Neuronal stem cell (in vitro differentiated cells): ENCODE measurements around the gene SKIL.

Experiments used
- DNase-seq: peaks from one replicate; pipeline ENCODE4 v3.0.0-alpha.2; 2013; ENCODE audit warnings: low spot score
- H2AFZ ChIP-seq: one replicate; pipeline ENCODE4 v1.6.1; 2013; ENCODE audit warnings: mild to moderate bottlenecking, low read length, inconsistent platforms
- H2AK5ac ChIP-seq: 2 replicates; pipeline ENCODE4 v1.6.1; 2013; ENCODE audit warnings: low read depth, mild to moderate bottlenecking, inconsistent platforms, low read length, moderate library complexity, mixed read lengths
- H2BK120ac ChIP-seq: 2 replicates; pipeline ENCODE4 v1.6.1; 2013; ENCODE audit warnings: low read depth, mild to moderate bottlenecking, inconsistent platforms, low read length, moderate library complexity, mixed read lengths
- H2BK12ac ChIP-seq: one replicate; pipeline ENCODE4 v1.6.1; 2013; ENCODE audit warnings: low read length, inconsistent platforms
- H2BK15ac ChIP-seq: 2 replicates; pipeline ENCODE4 v1.6.1; 2013; ENCODE audit warnings: mild to moderate bottlenecking, low read length, inconsistent platforms, mixed read lengths
- H2BK5ac ChIP-seq: one replicate; pipeline ENCODE4 v1.6.1; 2013; ENCODE audit warnings: inconsistent platforms, mild to moderate bottlenecking, low read length, moderate library complexity
- H3K14ac ChIP-seq: one replicate; pipeline ENCODE4 v1.6.1; 2013; ENCODE audit warnings: low read length, inconsistent platforms
- H3K18ac ChIP-seq: 2 replicates; pipeline ENCODE4 v1.6.1; 2013; ENCODE audit warnings: low read length, inconsistent platforms
- H3K23ac ChIP-seq: 2 replicates; pipeline ENCODE4 v1.6.1; 2013; ENCODE audit warnings: low read depth, mild to moderate bottlenecking, mixed read lengths, low read length, inconsistent platforms; ENCODE audit not compliant: poor library complexity
- H3K27ac ChIP-seq: replicated peaks from 3 replicates; pipeline ENCODE4 v1.5.1; 2013; ENCODE audit warnings: low read length, inconsistent platforms
- H3K27me3 ChIP-seq, 3 experiments: 2 replicates each; pipeline ENCODE4 v1.6.1; 2013; ENCODE audit warnings: low read length in 3 of 3, mild to moderate bottlenecking in 2 of 3, inconsistent platforms in 1 of 3, low read depth in 1 of 3, mixed read lengths in 1 of 3, moderate library complexity in 1 of 3; ENCODE audit not compliant: control insufficient read depth in 3 of 3, insufficient read depth in 3 of 3
- H3K36me3 ChIP-seq, 2 donors: replicated peaks in 1 of 2; 2 replicates each; pipeline ENCODE4 v1.6.1; 2013; ENCODE audit warnings: low read length in 2 of 2; ENCODE audit not compliant: control insufficient read depth in 2 of 2, insufficient read depth in 2 of 2
- H3K4ac ChIP-seq: 2 replicates; pipeline ENCODE4 v1.6.1; 2013; ENCODE audit warnings: inconsistent platforms, mild to moderate bottlenecking, low read length, moderate library complexity
- H3K4me1 ChIP-seq, 2 donors: 1 replicate in 1 of 2; 2 replicates in 1 of 2; pipeline ENCODE4 v1.6.1; 2013; ENCODE audit warnings: low read length in 2 of 2, low read depth in 1 of 2; ENCODE audit not compliant: control insufficient read depth in 2 of 2, insufficient read depth in 1 of 2
- H3K4me2 ChIP-seq: one replicate; pipeline ENCODE4 v1.6.1; 2013; ENCODE audit warnings: mild to moderate bottlenecking, low read length, inconsistent platforms; ENCODE audit not compliant: insufficient read depth, poor library complexity, severe bottlenecking
- H3K4me3 ChIP-seq, 2 donors: 2 replicates each; pipeline ENCODE4 v1.5.1; 2013; ENCODE audit warnings: low read length in 2 of 2, mild to moderate bottlenecking in 2 of 2, inconsistent platforms in 1 of 2, moderate library complexity in 1 of 2
- H3K79me1 ChIP-seq: one replicate; pipeline ENCODE4 v1.6.1; 2013; ENCODE audit warnings: low read depth, mild to moderate bottlenecking, inconsistent platforms, low read length, moderate library complexity
- H3K9ac ChIP-seq: one replicate; pipeline ENCODE4 v1.6.1; 2013; ENCODE audit warnings: mild to moderate bottlenecking, low read depth, low read length, inconsistent platforms; ENCODE audit not compliant: poor library complexity
- H3K9me3 ChIP-seq, 2 donors: replicated peaks in 1 of 2; 2 replicates each; pipeline versions ENCODE3 to v1.6.1; 2013; ENCODE audit warnings: low read length in 2 of 2, mild to moderate bottlenecking in 2 of 2, inconsistent platforms in 1 of 2, low read depth in 1 of 2, mixed read lengths in 1 of 2, moderate library complexity in 1 of 2; ENCODE audit not compliant: control insufficient read depth in 2 of 2, insufficient read depth in 1 of 2
- H4K8ac ChIP-seq: one replicate; pipeline ENCODE4 v1.6.1; 2013; ENCODE audit warnings: low read depth, mild to moderate bottlenecking, inconsistent platforms, low read length, moderate library complexity
- H4K91ac ChIP-seq: one replicate; pipeline ENCODE4 v1.6.1; 2013; ENCODE audit warnings: low read length, low read depth, mild to moderate bottlenecking, inconsistent platforms; ENCODE audit not compliant: poor library complexity
- WGBS, 2 donors: extraction: QIAGEN DNeasy Blood & Tissue Kit; methylation state at CpG; one replicate each; pipeline ENCODE4 v1.1.7; 2013; ENCODE audit warnings: missing lambda C conversion rate in 2 of 2, mixed read lengths in 1 of 2; ENCODE audit not compliant: insufficient read length in 2 of 2, insufficient replicate concordance in 1 of 2; ENCODE audit errors: extremely low coverage in 2 of 2; 5-methylcytosine and 5-hydroxymethylcytosine counted together

SKIL gene

GRCh38 chr3:170425491-170426239 is 68.2 kb downstream of the SKIL start:
- H3K14ac ChIP-seq = no peak overlapping the region
- H3K36me3 ChIP-seq = no peaks in the 10 kb centered on the region
- H4K91ac ChIP-seq = no peak overlapping the region
- H2BK12ac ChIP-seq = no peak overlapping the region
- H3K4me3 ChIP-seq = peak overlapping the region in 1 of 2 donors; percentile 11
- H3K4me2 ChIP-seq = no peak overlapping the region
- no peaks in the 10 kb centered on the region for H3K9me3 ChIP-seq
- WGBS, 2 donors = no CpG with 5 or more reads among the region's 11 CpGs
- H2AK5ac ChIP-seq = no peak overlapping the region
- H2BK5ac ChIP-seq = no peak overlapping the region
- no peak overlapping the region for H3K9ac ChIP-seq
- no peak overlapping the region for H2BK15ac ChIP-seq
- H4K8ac ChIP-seq = no peak overlapping the region
- peak overlapping the region; percentile 45 for H3K27ac ChIP-seq
- H3K18ac ChIP-seq = no peak overlapping the region
- H3K4me1 ChIP-seq = peaks cover 8 to 34% of the 10 kb centered on the region in 2 donors
- no peak overlapping the region for H3K4ac ChIP-seq
- peaks cover 0 to under 1% (median 0%) of the 10 kb centered on the region in 3 experiments for H3K27me3 ChIP-seq
- peak; percentile 56 for DNase-seq
- H2AFZ ChIP-seq = peak overlapping the region; percentile 34
- H2BK120ac ChIP-seq = no peak overlapping the region
- H3K23ac ChIP-seq = no peak overlapping the region
- no peaks in the 10 kb centered on the region for H3K79me1 ChIP-seq

DNA sequence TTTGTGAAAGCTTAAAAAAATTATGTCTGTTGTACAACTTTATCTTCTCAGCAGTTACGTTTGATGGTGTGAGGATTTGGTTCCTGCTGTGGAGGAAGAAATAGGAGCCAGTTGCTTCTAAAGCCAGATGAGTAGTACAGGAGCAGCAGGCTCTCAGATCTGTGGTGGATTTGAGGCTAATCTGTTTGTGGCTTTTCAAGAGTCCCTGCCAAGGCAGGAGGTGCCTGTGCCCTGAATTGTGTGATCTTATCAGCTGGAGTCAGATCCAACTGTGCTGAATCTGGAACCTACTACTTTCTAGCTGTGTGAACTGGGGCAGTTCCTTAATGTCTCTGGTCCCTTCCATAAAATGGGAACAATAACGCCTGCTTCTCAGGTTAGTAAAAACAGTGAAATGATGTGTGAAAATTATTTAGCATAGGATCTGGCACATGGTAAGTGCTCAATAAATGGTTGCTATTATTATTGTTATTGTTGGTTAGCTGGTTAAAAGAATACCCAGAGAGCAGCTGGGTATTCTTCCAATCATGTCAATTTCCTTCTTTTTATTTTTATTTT is 68.8 kb downstream of the SKIL start:
- no peak overlapping the region for H4K8ac ChIP-seq
- no peak overlapping the region for H2BK5ac ChIP-seq
- DNase-seq = no peak
- H3K27me3 ChIP-seq = no peaks in the 10 kb centered on the region
- H2AK5ac ChIP-seq = no peak overlapping the region
- no peak overlapping the region for H3K18ac ChIP-seq
- no peak overlapping the region for H3K4ac ChIP-seq
- no peak overlapping the region for H2BK15ac ChIP-seq
- no peaks in the 10 kb centered on the region for H3K36me3 ChIP-seq
- H3K4me2 ChIP-seq = no peak overlapping the region
- peak overlapping the region in 1 of 2 donors; percentile 11 for H3K4me3 ChIP-seq
- no peak overlapping the region for H3K9ac ChIP-seq
- no peak overlapping the region for H2BK120ac ChIP-seq
- H2BK12ac ChIP-seq = no peak overlapping the region
- no peaks in the 10 kb centered on the region for H3K9me3 ChIP-seq
- H3K27ac ChIP-seq = peak overlapping the region; percentile 45
- WGBS, 2 donors = no CpG with 5 or more reads among the region's 2 CpGs
- no peak overlapping the region for H3K14ac ChIP-seq
- H3K23ac ChIP-seq = no peak overlapping the region
- no peaks in the 10 kb centered on the region for H3K79me1 ChIP-seq
- peaks cover 8 to 31% of the 10 kb centered on the region in 2 donors for H3K4me1 ChIP-seq
- peak overlapping the region; percentile 34 for H2AFZ ChIP-seq
- H4K91ac ChIP-seq = no peak overlapping the region

- H3K9me3 ChIP-seq = no peaks in the 10 kb centered on the region
- no peak for DNase-seq
- no peak overlapping the region for H3K18ac ChIP-seq
- H3K4me3 ChIP-seq = no peak overlapping the region
- H3K4me2 ChIP-seq = no peak overlapping the region
- no peak overlapping the region for H2BK15ac ChIP-seq
- no peak overlapping the region for H2BK12ac ChIP-seq
- H3K36me3 ChIP-seq = no peaks in the 10 kb centered on the region
- WGBS, 2 donors = no CpG with 5 or more reads among the region's 2 CpGs
- no peak overlapping the region for H3K4ac ChIP-seq
- no peak overlapping the region for H2AFZ ChIP-seq
- no peak overlapping the region for H2BK5ac ChIP-seq
- no peak overlapping the region for H4K8ac ChIP-seq
- H2BK120ac ChIP-seq = no peak overlapping the region
- H3K27ac ChIP-seq = no peak overlapping the region
- no peak overlapping the region for H3K14ac ChIP-seq
- no peak overlapping the region for H3K9ac ChIP-seq
- H4K91ac ChIP-seq = no peak overlapping the region
- no peaks in the 10 kb centered on the region for H3K79me1 ChIP-seq
- no peaks in the 10 kb centered on the region for H3K27me3 ChIP-seq
- H2AK5ac ChIP-seq = no peak overlapping the region
- H3K23ac ChIP-seq = no peak overlapping the region
- H3K4me1 ChIP-seq = peaks cover 8 to 31% of the 10 kb centered on the region in 2 donors
Observed at GRCh38 chr3:170428095-170428494, 70.6 kb downstream of the SKIL start.

- H3K27me3 ChIP-seq = no peaks in the 10 kb centered on the region
- H3K4me1 ChIP-seq = peaks cover 8 to 31% of the 10 kb centered on the region in 2 donors
- H3K18ac ChIP-seq = no peak overlapping the region
- WGBS, 2 donors = no CpG with 5 or more reads among the region's 1 CpG
- no peak overlapping the region for H2BK15ac ChIP-seq
- no peak overlapping the region for H4K91ac ChIP-seq
- H3K4ac ChIP-seq = no peak overlapping the region
- no peak overlapping the region for H4K8ac ChIP-seq
- no peak overlapping the region for H2AK5ac ChIP-seq
- no peak overlapping the region for H3K23ac ChIP-seq
- H2BK120ac ChIP-seq = no peak overlapping the region
- no peak overlapping the region for H3K9ac ChIP-seq
- no peak overlapping the region for H3K14ac ChIP-seq
- no peaks in the 10 kb centered on the region for H3K9me3 ChIP-seq
- H2BK5ac ChIP-seq = no peak overlapping the region
- H3K79me1 ChIP-seq = no peaks in the 10 kb centered on the region
- no peaks in the 10 kb centered on the region for H3K36me3 ChIP-seq
- H3K4me2 ChIP-seq = no peak overlapping the region
- no peak for DNase-seq
- H2BK12ac ChIP-seq = no peak overlapping the region
- H3K27ac ChIP-seq = no peak overlapping the region
- no peak overlapping the region for H3K4me3 ChIP-seq
- H2AFZ ChIP-seq = no peak overlapping the region
Observed at GRCh38 chr3:170429050-170429449, 71.5 kb downstream of the SKIL start.
